Measurements from ENCODE around the gene UVSSA. TPM values are rescaled to one million over a fixed set of nuclear protein-coding genes. Genes with fewer than 3 reads are reported as not detected.

UVSSA gene
- total RNA-seq, 1 experiment from 2014 or later, result 40.4 TPM

DNA sequence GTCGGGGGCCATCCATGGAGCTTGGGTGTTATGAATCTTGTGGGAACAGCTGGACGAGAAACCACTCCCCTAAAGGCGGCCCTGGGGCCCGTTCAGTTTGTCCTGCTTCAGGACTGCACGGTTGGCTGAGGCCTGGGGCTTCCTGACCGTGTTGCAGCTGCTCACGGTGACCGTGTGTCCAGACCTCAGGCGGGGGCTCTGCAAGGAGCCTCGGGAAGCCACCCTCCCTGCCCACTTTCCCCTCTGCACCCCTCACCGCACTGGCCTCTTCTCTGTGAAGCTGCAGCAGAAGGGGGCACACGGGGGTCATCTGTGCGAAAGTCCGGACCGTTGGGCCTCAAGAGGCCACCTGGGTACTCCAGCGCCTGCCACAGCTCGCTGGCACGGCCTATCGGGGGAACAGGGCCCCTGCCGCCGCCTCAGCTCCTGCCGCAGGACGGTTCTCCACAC is 29.4 kb downstream of the UVSSA start:
- no peak overlapping the region for H3K27ac Mint-ChIP-seq
- no peak overlapping the region for H3K4me3 Mint-ChIP-seq
- DNase-seq (ENCODE audit: low spot score), result peak; percentile 5
- peaks cover 12% of the 10 kb centered on the region; the same call in 1 of the 2 replicates for H3K36me3 Mint-ChIP-seq
- no peaks in the 10 kb centered on the region; the same call in 1 of the 2 replicates for H3K27me3 Mint-ChIP-seq (ENCODE audit: low read depth)
- H3K9me3 Mint-ChIP-seq, result no peaks in the 10 kb centered on the region
- H3K4me1 Mint-ChIP-seq, result no peaks in the 10 kb centered on the region
- ChIA-PET POLR2A (no interaction called here), CTCF (interaction anchor here (1.1 to 1.7 kb wide), 3 partner anchors 20 to 25 kb away, joined by 3 to 9 read pairs (median 5); no protein-coding TSS in a partner anchor)
- ATAC-seq, result no peak
- TF ChIP-seq, protein P1, sequence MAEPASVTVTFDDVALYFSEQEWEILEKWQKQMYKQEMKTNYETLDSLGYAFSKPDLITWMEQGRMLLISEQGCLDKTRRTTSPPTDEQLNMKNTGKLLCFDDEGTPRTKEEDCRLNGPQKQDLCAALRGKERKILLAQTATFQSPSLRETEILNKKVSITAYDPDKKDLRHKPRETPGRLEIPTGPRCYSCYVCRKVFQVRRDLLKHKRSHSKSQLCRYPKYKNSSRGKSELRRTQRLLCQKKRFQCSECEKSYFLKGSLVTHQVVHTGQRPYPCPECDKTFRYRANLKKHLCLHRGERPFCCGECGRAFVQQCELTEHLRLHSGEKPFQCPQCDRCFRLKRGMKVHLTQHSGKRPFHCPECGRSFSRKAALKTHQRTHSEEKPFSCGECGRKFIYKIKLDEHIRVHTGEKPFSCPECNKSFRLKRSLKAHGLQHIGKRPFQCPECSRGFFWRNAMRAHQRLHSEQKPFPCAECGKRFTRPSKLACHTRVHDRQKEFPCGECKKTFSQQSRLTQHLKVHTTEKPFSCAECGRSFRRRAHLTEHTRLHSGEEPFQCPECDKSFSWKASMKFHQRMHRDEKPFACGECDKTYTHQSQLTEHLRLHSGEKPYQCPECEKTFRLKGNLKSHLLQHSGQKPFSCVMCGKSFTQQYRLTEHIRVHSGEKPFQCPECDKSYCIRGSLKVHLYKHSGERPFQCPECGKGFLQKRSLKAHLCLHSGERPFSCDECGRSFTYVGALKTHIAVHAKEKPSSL (CRISPR knock-in tag; conservative IDR thresholded peaks at IDR 0.05), result no peak
- TF ChIP-seq, protein P2, sequence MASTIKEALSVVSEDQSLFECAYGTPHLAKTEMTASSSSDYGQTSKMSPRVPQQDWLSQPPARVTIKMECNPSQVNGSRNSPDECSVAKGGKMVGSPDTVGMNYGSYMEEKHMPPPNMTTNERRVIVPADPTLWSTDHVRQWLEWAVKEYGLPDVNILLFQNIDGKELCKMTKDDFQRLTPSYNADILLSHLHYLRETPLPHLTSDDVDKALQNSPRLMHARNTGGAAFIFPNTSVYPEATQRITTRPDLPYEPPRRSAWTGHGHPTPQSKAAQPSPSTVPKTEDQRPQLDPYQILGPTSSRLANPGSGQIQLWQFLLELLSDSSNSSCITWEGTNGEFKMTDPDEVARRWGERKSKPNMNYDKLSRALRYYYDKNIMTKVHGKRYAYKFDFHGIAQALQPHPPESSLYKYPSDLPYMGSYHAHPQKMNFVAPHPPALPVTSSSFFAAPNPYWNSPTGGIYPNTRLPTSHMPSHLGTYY (CRISPR knock-in tag; IDR thresholded peaks at IDR 0.05), result no peak
- TF ChIP-seq ZNF416 (CRISPR knock-in tag; IDR thresholded peaks at IDR 0.05), result no peak

DNA sequence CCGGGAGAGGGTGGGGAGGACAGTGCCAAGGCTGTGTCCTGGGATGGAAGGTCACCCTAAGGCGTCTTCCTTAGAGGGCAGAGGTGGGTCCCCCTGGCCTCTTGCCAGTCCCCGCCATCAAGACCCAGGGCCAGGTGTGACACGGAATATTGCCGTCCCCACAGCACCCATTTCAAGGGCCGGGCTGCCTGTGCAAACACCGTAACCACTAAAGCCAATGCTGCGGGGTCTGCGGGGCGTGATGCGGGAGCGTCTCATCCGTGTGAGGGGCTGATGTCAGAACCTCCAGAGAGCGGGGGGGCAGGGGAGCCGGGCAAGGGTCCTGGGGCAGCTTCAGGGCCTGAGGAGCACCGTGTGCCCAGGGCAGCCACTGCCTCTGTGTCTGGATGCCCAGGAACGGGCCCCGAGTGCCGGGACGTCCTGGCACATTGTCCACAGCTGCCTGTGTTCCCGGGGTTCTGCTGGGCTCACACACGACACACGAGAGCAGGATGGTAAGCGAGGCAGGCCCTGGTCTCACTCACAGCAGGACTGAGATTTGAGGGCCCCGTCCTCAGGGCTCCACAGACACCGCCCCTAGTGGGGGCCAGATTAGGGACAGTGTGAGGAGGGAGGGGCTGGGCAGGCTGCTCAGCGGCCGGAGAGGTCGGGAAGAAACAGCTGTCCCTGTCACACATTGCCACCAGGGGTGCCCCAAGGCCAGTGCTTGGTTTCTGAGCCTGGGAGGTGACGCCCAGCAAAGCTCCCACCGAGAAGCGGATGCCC is 30.0 kb downstream of the UVSSA start:
- no peaks in the 10 kb centered on the region for H3K9me3 Mint-ChIP-seq
- peak; percentile 48 for ATAC-seq
- TF ChIP-seq ETV6 (CRISPR knock-in tag; IDR thresholded peaks at IDR 0.05) (no peak), GTF2I (CRISPR knock-in tag; conservative IDR thresholded peaks at IDR 0.05) (0 out of 2 replicates have a peak, but pooled peaks have one; percentile 14)

DNA sequence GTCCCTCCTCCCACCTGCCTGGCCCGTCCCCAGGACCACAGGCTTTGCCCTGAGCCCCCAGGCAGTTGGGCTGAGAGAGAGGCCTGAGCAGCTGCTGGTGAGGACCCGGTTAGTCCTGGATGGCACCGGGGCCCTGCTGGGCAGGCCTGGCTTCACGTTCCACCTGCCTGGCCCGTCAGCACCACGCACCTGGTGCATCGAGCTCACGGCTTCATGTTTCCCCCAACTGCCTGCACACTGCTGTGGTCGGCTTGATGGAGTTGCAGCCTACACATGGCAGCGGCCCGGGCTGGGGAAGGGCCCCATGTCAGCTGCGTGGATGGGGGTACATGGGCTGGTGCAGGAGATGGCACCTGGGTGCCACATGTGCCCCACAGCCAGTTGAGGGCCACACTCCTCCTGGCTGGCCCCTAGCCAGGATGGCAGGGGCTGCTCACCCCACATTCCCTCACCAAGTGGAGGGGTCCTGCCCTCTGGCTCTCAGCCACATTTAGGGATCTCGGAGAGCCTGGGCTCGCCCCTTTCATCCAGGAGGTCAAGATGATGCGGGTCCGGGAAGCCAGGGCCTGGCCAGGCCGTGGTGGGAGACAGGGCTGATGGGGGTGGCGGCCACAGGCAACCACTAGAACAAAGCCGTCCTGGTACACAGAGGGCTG is 30.7 kb downstream of the UVSSA start:
- H3K9me3 Mint-ChIP-seq, result no peaks in the 10 kb centered on the region
- H3K27ac Mint-ChIP-seq, result no peak overlapping the region
- H3K4me1 Mint-ChIP-seq, result no peaks in the 10 kb centered on the region
- ChIA-PET CTCF (interaction anchor here (0.5 to 2.2 kb wide), 6 partner anchors 12 to 268 kb away, joined by 3 to 9 read pairs (median 4); no protein-coding TSS in a partner anchor), POLR2A (no interaction called here)
- H3K4me3 Mint-ChIP-seq, result no peak overlapping the region
- H3K36me3 Mint-ChIP-seq, result peaks cover 6% of the 10 kb centered on the region; the same call in 1 of the 2 replicates
- DNase-seq (ENCODE audit: low spot score), result peak; percentile 8
- TF ChIP-seq, protein P3, sequence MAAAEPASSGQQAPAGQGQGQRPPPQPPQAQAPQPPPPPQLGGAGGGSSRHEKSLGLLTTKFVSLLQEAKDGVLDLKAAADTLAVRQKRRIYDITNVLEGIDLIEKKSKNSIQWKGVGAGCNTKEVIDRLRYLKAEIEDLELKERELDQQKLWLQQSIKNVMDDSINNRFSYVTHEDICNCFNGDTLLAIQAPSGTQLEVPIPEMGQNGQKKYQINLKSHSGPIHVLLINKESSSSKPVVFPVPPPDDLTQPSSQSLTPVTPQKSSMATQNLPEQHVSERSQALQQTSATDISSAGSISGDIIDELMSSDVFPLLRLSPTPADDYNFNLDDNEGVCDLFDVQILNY (CRISPR knock-in tag; IDR thresholded peaks at IDR 0.05), result no peak
- TF ChIP-seq ZNF423 (CRISPR knock-in tag; IDR thresholded peaks at IDR 0.05), result no peak
- TF ChIP-seq, protein P4, sequence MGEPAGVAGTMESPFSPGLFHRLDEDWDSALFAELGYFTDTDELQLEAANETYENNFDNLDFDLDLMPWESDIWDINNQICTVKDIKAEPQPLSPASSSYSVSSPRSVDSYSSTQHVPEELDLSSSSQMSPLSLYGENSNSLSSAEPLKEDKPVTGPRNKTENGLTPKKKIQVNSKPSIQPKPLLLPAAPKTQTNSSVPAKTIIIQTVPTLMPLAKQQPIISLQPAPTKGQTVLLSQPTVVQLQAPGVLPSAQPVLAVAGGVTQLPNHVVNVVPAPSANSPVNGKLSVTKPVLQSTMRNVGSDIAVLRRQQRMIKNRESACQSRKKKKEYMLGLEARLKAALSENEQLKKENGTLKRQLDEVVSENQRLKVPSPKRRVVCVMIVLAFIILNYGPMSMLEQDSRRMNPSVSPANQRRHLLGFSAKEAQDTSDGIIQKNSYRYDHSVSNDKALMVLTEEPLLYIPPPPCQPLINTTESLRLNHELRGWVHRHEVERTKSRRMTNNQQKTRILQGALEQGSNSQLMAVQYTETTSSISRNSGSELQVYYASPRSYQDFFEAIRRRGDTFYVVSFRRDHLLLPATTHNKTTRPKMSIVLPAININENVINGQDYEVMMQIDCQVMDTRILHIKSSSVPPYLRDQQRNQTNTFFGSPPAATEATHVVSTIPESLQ (CRISPR knock-in tag; IDR thresholded peaks at IDR 0.05), result no peak
- TF ChIP-seq, protein P5, sequence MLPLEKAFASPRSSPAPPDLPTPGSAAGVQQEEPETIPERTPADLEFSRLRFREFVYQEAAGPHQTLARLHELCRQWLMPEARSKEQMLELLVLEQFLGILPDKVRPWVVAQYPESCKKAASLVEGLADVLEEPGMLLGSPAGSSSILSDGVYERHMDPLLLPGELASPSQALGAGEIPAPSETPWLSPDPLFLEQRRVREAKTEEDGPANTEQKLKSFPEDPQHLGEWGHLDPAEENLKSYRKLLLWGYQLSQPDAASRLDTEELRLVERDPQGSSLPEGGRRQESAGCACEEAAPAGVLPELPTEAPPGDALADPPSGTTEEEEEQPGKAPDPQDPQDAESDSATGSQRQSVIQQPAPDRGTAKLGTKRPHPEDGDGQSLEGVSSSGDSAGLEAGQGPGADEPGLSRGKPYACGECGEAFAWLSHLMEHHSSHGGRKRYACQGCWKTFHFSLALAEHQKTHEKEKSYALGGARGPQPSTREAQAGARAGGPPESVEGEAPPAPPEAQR (CRISPR knock-in tag; IDR thresholded peaks at IDR 0.05), result no peak
- TF ChIP-seq, protein P6, sequence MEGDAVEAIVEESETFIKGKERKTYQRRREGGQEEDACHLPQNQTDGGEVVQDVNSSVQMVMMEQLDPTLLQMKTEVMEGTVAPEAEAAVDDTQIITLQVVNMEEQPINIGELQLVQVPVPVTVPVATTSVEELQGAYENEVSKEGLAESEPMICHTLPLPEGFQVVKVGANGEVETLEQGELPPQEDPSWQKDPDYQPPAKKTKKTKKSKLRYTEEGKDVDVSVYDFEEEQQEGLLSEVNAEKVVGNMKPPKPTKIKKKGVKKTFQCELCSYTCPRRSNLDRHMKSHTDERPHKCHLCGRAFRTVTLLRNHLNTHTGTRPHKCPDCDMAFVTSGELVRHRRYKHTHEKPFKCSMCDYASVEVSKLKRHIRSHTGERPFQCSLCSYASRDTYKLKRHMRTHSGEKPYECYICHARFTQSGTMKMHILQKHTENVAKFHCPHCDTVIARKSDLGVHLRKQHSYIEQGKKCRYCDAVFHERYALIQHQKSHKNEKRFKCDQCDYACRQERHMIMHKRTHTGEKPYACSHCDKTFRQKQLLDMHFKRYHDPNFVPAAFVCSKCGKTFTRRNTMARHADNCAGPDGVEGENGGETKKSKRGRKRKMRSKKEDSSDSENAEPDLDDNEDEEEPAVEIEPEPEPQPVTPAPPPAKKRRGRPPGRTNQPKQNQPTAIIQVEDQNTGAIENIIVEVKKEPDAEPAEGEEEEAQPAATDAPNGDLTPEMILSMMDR (IDR thresholded peaks at IDR 0.05), result no peak
- no peak for TF ChIP-seq ZNF317 (CRISPR knock-in tag; IDR thresholded peaks at IDR 0.05; ENCODE audit: borderline replicate concordance, low read depth)
- no peak for TF ChIP-seq CBFB (CRISPR knock-in tag; IDR thresholded peaks at IDR 0.05; ENCODE audit: low read depth)
- TF ChIP-seq TEAD4 (CRISPR knock-in tag; IDR thresholded peaks at IDR 0.05), result no peak
- TF ChIP-seq SP1 (CRISPR knock-in tag; conservative IDR thresholded peaks at IDR 0.05), result no peak
- TF ChIP-seq, protein P7, sequence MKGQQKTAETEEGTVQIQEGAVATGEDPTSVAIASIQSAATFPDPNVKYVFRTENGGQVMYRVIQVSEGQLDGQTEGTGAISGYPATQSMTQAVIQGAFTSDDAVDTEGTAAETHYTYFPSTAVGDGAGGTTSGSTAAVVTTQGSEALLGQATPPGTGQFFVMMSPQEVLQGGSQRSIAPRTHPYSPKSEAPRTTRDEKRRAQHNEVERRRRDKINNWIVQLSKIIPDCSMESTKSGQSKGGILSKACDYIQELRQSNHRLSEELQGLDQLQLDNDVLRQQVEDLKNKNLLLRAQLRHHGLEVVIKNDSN (CRISPR knock-in tag; IDR thresholded peaks at IDR 0.05), result no peak
- no peak for ATAC-seq
- H3K27me3 Mint-ChIP-seq (ENCODE audit: low read depth), result no peaks in the 10 kb centered on the region; the same call in 1 of the 2 replicates

More for the DNA sequence above, 30.0 kb downstream of the UVSSA start:
- Mint-ChIP-seq H3K27ac (no peak overlapping the region), H3K4me1 (no peaks in the 10 kb centered on the region), H3K36me3 (peaks cover 10% of the 10 kb centered on the region; the same call in 1 of the 2 replicates), H3K4me3 (no peak overlapping the region), H3K27me3 (ENCODE audit: low read depth) (no peaks in the 10 kb centered on the region; the same call in 1 of the 2 replicates)
- ChIA-PET POLR2A (no interaction called here), CTCF (interaction anchor here (0.5 to 2.2 kb wide), 6 partner anchors 11 to 268 kb away, joined by 3 to 9 read pairs (median 4); no protein-coding TSS in a partner anchor)
- peak; percentile 27 for DNase-seq (ENCODE audit: low spot score)
